DOHH2 (cell line): ENCODE measurements around the gene TNFRSF13B.

Experiments
- CTCF ChIP-seq: fragments of 200-600 bp; sonication (generic); IDR thresholded peaks from one replicate; pipeline ENCODE4 v1.5.1; 2014; ENCODE audit warnings: antibody characterized with exemption, mild to moderate bottlenecking, low read depth, low read length; ENCODE audit not compliant: poor library complexity, severe bottlenecking
- EZH2phosphoT487 ChIP-seq: fragments of 200-600 bp; sonication (generic); IDR thresholded peaks from 2 replicates; pipeline ENCODE4 v1.6.1; 2017; ENCODE audit warnings: borderline replicate concordance, mild to moderate bottlenecking, antibody characterized with exemption, low read length, moderate library complexity, mixed read lengths

GRCh38 chr17:16987830-16988601 is 16.1 kb upstream of the TNFRSF13B start:
- TF ChIP-seq CTCF (no peak), EZH2phosphoT487 (no peak)
